AG04449 (cell line): Measurements from ENCODE around the gene ZNF860.

ENCODE experiments used
- CTCF ChIA-PET: fragments of 350-600 bp; formaldehyde crosslinking; extraction: SDS; loops from one replicate; lab custom pipeline; 2021; ENCODE audit warnings: antibody characterized with exemption; lab: Yijun Ruan, JAX
- POLR2A ChIA-PET: fragments of 400-600, 350-600 bp; formaldehyde crosslinking; extraction: SDS; loops from one replicate; lab custom pipeline; 2020; ENCODE audit warnings: antibody characterized with exemption, inconsistent platforms; lab: Yijun Ruan, JAX
- DNase-seq: peaks from one replicate; pipeline ENCODE4 v3.0.0-alpha.2; 2010; ENCODE audit warnings: low read depth, low spot score
- H3K4me3 ChIP-seq: 2 replicates; pipeline ENCODE4 v1.5.1; 2011; ENCODE audit warnings: low read depth, mild to moderate bottlenecking, control low read depth, low read length
- TF ChIP-seq, protein P1 (sequence below): IDR thresholded peaks from one replicate; pipeline ENCODE4 v1.5.1; 2011; ENCODE audit warnings: mild to moderate bottlenecking, moderate library complexity, low read length, control low read depth, inconsistent platforms; ENCODE audit not compliant: insufficient read depth; ENCODE audit errors: missing control alignments

ZNF860 gene

DNA sequence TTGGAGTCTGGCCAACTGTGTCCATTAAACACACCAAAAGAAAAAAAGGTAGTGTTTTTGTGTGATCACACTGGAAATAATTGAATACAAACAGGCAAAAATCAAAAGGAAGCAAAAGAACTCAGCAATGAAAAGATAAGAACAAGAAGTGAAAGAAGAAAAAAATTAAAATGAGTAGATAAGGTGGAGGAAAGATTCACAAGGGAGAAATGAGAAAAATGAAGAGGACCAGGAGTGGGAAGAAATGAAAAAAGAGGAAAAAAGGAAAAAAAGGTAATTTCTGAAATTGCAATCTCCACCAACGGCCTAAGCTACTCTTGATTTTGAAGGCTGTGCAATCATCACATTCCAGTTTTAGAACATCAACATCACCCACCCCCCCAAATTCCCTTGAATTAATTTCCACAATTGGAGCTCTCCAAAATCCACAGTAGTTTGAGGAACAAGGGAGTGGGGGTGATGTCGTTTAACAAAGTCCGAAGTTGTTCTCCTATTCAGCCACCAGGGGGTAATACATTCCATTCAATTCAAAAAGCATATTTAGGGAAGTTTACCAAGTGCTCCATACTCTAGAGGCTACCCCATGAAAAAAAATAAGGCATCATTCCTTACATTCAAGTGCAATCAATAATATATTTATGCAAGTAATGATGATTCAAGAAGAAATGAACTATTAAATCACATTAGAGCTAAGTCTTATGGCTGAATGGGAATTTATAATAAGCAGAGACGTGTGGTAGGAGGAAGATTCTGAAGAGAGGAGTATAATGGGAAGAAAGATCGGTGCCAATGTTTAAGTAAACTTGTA is 37.4 kb downstream of the ZNF860 start:
- TF ChIP-seq, protein P1, sequence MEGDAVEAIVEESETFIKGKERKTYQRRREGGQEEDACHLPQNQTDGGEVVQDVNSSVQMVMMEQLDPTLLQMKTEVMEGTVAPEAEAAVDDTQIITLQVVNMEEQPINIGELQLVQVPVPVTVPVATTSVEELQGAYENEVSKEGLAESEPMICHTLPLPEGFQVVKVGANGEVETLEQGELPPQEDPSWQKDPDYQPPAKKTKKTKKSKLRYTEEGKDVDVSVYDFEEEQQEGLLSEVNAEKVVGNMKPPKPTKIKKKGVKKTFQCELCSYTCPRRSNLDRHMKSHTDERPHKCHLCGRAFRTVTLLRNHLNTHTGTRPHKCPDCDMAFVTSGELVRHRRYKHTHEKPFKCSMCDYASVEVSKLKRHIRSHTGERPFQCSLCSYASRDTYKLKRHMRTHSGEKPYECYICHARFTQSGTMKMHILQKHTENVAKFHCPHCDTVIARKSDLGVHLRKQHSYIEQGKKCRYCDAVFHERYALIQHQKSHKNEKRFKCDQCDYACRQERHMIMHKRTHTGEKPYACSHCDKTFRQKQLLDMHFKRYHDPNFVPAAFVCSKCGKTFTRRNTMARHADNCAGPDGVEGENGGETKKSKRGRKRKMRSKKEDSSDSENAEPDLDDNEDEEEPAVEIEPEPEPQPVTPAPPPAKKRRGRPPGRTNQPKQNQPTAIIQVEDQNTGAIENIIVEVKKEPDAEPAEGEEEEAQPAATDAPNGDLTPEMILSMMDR, result peak; percentile 48
- POLR2A ChIA-PET, result no interaction called here
- no peak for DNase-seq
- H3K4me3 ChIP-seq, result no peak overlapping the region
- CTCF ChIA-PET, result interaction anchor here (1.0 to 5.0 kb wide), 17 partner anchors 8 to 152 kb away, joined by 3 to 29 read pairs (median 5); no protein-coding TSS in a partner anchor

DNA sequence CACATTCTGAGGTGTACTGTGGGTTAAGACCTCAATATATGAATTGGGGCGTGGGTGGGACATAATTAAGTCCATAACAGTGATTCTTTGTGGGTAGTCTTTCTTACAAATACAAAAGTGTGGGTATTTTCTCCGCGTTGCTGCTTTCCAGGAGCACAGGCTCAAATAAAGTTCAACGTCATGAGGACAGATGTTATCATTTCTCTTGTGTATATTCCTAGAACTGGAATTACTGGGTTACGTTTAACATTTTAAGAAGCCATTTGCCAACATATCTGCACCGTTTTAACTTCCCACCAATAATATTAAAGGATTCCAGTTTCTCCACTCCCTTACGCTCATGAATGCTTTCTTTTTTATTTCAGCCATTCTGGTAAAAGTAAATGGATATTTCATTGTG is 39.6 kb downstream of the ZNF860 start:
- POLR2A ChIA-PET, result no interaction called here
- no peak overlapping the region for H3K4me3 ChIP-seq
- TF ChIP-seq, protein P1, result no peak
- DNase-seq, result no peak
- CTCF ChIA-PET, result interaction anchor here (1.0 to 1.3 kb wide), 2 partner anchors 123 to 156 kb away, joined by 3 read pairs; no protein-coding TSS in a partner anchor

DNA sequence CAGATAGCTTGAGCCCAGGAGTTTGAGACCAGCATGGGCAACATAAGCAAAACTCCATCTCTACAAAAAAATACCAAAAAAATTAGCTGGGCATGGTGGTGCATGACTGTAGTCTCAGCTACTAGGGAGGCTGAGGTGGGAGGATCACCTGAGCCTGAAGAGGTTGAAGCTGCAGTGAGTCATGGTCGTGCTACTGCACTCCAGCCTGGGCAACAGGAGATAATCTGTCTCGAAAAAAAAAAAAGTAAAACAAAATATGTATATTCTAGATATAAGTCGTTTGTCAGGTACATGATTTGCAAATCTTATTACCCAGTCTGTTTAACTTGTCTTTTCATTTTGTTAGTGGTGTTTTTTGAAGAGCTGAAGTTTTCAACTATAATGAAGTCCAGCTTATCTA is 40.2 kb downstream of the ZNF860 start:
- CTCF ChIA-PET, result interaction anchor here (1.0 kb wide), 1 partner anchor 123 kb away, joined by 3 read pairs; no protein-coding TSS in a partner anchor
- no peak overlapping the region for H3K4me3 ChIP-seq
- POLR2A ChIA-PET, result no interaction called here
- DNase-seq, result no peak
- TF ChIP-seq, protein P1, result no peak

DNA sequence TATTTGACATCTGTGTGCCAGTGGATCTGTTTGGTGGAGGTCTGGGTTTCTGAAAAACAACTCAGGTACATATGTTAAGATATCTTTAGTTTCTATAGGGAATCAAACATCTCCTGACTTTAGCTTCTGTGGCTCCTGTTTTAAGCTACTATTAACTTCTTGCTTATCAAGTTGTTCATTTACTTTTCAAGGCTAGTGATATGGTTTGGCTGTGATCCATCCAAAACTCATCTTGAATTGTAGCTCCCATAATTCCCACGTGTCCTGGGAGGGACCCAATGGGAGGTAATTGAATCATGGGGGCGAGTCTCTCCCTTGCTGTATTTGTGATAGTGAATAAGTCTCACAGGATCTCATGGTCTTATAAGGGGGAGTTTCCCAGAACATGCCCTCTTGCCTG is 41.4 kb downstream of the ZNF860 start:
- H3K4me3 ChIP-seq, result no peak overlapping the region
- ChIA-PET POLR2A (no interaction called here), CTCF (no interaction called here)
- TF ChIP-seq, protein P1, result no peak
- DNase-seq, result no peak

DNA sequence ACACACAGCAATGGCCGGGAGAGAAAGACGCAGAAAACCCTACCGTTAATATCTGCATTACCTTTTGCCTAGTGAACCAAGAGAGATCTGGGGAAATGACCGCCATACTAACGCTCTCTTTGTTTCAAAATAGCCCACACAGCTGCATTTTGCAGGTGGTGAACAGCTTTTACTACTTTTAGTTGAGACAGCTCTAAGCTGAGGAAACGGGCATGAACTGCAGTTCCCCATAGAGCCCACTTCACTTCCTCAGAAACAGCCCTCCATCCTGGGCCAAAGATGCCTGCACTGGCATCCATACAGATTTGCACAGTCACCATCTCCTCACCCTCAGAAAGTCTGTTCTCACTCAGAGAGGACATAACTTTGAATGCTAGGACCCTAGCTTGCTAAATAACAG is 45.0 kb downstream of the ZNF860 start:
- ChIA-PET POLR2A (no interaction called here), CTCF (interaction anchor here (0.9 to 2.0 kb wide), 2 partner anchors 8 to 11 kb away, joined by 3 to 4 read pairs; no protein-coding TSS in a partner anchor)
- H3K4me3 ChIP-seq, result no peak overlapping the region
- DNase-seq, result no peak
- TF ChIP-seq, protein P1, result no peak

DNA sequence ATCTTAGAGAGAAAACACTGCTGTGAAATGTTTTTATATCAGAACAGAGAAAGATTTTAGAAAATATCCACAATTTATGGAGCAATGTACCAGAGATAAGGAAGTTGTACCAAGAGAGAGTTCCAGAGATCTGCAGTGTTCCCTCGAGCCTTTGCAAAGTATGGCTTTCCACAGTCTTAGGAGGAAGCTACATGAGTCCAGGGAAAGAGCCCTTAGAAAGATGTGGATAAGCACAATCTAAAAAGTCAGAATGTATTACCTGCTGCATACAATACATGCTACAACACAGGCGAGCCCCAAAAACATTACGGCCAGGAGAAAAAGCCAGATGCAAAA is 56.4 kb downstream of the ZNF860 start:
- no peak for DNase-seq
- POLR2A ChIA-PET, result no interaction called here
- no peak overlapping the region for H3K4me3 ChIP-seq
- TF ChIP-seq, protein P1, result no peak
- CTCF ChIA-PET, result interaction anchor here (0.7 to 3.7 kb wide), 3 partner anchors 11 to 21 kb away, joined by 3 to 19 read pairs (median 4); no protein-coding TSS in a partner anchor
